HUDEP-2 (cell line): ENCODE measurements around the gene CCDC40.
A peak's percentile ranks its signal among the peaks of the same experiment; 100 is the strongest.

Experiments used
- DNase-seq, 76 experiments: peaks; one replicate each; lab custom pipeline; 2025; ENCODE audit not compliant: unreplicated experiment in 76 of 76; lab: John Stamatoyannopoulos, UW

CCDC40 gene

DNA sequence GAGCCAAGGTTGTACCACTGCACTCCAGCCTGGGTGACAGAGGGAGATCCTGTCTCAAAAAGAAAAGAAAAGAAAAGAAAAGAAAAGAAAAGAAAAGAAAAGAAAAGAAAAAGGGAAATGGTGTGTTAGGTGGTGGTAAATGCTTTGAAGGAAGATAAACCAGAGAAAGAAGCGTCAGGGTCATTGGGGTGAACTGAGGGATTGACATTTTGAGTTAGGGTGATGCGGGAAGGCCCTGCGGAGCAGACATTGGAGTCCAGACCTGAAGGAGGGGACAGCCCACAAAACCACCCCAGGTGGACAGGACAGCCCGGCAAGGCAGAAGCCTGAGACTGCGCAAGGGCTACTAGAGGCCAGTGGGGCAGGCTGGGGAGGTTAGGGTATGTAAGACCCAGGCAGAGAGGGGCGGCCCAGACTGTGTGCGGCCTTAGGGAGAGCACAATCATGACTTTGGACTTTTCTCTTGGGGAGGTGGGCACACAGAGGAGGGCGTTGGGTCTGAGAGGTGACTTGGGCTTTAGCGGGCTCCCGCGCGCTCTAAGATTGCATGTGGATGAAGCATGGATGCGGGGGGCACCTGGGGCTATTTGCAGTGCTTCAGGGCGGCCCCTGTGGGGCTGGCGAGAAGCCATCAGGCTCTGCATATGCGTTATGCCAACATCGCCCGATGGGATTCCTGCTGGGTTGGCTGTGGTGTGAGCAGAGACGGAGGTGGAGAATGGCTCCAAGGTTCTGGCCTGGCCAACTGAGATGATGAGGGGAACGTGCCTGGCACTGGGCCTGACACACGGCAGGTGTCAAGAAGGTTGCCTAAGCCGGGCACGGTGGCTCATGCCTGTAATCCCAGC, 61.6 kb downstream of the CCDC40 start:
- no peak for DNase-seq

DNA sequence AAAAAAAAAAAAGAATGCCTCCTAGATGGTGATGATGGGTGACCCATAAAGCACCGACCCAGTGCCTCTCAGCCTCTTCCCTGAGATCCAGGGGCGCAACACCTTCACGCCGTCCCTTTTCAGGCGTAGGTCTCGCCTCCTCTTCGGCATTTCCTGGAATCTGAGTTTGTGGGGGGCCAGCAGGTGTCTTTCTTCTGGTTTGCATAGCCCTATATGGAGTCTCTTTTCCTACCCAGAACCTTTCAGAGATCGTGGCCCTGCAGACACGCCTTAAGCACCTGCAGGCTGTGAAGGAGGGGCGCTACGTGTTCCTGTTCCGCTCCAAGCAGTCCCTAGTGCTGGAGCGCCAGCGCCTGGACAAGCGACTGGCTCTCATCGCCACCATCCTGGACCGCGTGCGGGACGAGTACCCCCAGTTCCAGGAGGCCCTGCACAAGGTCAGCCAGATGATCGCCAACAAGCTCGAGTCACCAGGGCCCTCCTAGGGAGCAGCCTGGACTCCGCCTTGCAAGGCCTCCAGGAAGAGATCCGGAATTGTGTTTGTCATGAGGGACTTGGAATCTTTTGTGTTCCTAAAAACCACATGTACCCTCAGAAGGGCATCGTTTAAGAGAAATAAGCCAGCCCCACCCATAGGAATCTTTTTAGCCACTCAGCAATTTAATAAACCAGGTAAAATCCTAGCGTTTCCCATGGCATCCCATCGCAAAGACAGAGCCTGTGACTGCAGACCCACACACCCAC, 63.0 kb downstream of the CCDC40 start:
- no peak for DNase-seq

DNA sequence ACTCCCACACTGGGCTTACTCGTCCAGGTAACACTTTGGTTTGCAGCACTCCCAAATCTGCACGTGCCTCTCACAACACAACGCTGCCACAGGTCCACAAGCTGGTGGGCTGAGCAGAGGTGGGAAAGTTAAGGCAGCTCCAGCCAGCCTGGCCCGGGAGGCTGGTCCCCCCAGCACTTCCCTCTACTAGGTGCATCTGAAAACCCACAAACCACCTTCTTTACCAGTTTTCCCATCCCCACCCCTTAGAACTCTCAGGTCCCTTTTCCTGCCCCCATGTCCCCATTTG, 63.5 kb downstream of the CCDC40 start:
- no peak for DNase-seq

DNA sequence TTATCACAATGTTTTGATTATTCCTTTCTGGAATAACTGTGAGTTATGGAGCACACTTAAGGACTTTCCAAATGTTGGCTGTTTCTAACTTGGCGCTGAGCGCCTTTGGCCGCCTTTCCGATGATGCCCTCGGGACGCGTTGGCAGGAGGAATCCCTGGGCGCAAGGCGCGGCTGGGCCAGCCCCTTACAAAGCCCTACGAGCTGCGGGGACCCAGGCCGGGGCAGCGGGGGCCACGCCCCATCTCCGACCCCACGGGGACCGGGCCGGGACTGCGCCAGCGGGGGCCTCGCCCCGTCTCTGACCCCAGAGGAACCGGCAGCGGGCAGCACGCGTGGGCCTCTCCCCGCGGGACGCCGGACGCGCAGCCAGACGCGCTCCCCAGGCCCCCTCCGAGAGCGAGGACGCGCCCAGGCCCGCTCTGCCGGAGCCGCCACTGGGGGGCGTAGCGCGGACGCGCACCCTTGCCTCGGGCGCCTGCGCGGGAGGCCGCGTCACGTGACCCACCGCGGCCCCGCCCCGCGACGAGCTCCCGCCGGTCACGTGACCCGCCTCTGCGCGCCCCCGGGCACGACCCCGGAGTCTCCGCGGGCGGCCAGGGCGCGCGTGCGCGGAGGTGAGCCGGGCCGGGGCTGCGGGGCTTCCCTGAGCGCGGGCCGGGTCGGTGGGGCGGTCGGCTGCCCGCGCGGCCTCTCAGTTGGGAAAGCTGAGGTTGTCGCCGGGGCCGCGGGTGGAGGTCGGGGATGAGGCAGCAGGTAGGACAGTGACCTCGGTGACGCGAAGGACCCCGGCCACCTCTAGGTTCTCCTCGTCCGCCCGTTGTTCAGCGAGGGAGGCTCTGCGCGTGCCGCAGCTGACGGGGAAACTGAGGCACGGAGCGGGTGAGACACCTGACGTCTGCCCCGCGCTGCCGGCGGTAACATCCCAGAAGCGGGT, 64.8 kb downstream of the CCDC40 start, which contains the start of gene GAA:
Gene GAA, plus strand, starts transcription at position 571 of the 935 bp plus-strand sequence. CDS start 3,006 bp downstream, outside the sequence.
- DNase-seq: peak in 69 of 76 experiments; percentile 11 to 85 (median 66)

DNA sequence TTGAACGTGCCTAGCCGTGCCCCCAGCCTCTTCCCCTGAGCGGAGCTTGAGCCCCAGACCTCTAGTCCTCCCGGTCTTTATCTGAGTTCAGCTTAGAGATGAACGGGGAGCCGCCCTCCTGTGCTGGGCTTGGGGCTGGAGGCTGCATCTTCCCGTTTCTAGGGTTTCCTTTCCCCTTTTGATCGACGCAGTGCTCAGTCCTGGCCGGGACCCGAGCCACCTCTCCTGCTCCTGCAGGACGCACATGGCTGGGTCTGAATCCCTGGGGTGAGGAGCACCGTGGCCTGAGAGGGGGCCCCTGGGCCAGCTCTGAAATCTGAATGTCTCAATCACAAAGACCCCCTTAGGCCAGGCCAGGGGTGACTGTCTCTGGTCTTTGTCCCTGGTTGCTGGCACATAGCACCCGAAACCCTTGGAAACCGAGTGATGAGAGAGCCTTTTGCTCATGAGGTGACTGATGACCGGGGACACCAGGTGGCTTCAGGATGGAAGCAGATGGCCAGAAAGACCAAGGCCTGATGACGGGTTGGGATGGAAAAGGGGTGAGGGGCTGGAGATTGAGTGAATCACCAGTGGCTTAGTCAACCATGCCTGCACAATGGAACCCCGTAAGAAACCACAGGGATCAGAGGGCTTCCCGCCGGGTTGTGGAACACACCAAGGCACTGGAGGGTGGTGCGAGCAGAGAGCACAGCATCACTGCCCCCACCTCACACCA, 65.7 kb downstream of the CCDC40 start:
- peak in 21 of 76 experiments; percentile 10 to 44 (median 22) for DNase-seq

DNA sequence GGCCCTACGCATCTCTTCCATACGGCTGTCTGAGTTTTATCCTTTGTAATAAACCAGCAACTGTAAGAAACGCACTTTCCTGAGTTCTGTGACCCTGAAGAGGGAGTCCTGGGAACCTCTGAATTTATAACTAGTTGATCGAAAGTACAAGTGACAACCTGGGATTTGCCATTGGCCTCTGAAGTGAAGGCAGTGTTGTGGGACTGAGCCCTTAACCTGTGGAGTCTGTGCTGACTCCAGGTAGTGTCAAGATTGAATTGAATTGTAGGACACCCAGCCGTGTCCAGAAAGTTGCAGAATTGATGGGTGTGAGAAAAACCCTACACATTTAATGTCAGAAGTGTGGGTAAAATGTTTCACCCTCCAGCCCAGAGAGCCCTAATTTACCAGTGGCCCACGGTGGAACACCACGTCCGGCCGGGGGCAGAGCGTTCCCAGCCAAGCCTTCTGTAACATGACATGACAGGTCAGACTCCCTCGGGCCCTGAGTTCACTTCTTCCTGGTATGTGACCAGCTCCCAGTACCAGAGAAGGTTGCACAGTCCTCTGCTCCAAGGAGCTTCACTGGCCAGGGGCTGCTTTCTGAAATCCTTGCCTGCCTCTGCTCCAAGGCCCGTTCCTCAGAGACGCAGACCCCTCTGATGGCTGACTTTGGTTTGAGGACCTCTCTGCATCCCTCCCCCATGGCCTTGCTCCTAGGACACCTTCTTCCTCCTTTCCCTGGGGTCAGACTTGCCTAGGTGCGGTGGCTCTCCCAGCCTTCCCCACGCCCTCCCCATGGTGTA, 66.4 kb downstream of the CCDC40 start:
- DNase-seq: no peak

DNA sequence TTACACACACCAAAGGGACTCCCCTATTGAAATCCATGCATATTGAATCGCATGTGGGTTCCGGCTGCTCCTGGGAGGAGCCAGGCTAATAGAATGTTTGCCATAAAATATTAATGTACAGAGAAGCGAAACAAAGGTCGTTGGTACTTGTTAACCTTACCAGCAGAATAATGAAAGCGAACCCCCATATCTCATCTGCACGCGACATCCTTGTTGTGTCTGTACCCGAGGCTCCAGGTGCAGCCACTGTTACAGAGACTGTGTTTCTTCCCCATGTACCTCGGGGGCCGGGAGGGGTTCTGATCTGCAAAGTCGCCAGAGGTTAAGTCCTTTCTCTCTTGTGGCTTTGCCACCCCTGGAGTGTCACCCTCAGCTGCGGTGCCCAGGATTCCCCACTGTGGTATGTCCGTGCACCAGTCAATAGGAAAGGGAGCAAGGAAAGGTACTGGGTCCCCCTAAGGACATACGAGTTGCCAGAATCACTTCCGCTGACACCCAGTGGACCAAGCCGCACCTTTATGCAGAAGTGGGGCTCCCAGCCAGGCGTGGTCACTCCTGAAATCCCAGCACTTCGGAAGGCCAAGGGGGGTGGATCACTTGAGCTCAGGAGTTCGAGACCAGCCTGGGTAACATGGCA, 67.1 kb downstream of the CCDC40 start:
- DNase-seq: no peak

DNA sequence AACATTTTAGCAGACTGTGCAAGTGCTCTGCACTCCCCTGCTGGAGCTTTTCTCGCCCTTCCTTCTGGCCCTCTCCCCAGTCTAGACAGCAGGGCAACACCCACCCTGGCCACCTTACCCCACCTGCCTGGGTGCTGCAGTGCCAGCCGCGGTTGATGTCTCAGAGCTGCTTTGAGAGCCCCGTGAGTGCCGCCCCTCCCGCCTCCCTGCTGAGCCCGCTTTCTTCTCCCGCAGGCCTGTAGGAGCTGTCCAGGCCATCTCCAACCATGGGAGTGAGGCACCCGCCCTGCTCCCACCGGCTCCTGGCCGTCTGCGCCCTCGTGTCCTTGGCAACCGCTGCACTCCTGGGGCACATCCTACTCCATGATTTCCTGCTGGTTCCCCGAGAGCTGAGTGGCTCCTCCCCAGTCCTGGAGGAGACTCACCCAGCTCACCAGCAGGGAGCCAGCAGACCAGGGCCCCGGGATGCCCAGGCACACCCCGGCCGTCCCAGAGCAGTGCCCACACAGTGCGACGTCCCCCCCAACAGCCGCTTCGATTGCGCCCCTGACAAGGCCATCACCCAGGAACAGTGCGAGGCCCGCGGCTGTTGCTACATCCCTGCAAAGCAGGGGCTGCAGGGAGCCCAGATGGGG, 68.0 kb downstream of the CCDC40 start:
- no peak for DNase-seq

DNA sequence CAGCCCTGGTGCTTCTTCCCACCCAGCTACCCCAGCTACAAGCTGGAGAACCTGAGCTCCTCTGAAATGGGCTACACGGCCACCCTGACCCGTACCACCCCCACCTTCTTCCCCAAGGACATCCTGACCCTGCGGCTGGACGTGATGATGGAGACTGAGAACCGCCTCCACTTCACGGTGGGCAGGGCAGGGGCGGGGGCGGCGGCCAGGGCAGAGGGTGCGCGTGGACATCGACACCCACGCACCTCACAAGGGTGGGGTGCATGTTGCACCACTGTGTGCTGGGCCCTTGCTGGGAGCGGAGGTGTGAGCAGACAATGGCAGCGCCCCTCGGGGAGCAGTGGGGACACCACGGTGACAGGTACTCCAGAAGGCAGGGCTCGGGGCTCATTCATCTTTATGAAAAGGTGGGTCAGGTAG, 68.5 kb downstream of the CCDC40 start:
- no peak for DNase-seq

DNA sequence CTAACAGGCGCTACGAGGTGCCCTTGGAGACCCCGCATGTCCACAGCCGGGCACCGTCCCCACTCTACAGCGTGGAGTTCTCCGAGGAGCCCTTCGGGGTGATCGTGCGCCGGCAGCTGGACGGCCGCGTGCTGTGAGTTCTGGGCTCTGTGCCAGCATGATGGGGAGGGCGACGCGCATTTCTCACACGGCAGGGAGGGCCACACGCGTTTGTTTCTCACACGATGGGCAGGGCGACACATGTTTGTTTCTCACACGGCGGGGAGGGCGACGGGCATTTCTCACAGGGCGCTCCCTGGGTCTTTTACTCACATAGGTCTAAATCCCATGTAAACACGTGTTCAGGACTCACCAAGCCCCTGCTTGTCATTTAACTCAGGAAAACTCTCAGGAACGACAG, 69.3 kb downstream of the CCDC40 start:
- DNase-seq: no peak

DNA sequence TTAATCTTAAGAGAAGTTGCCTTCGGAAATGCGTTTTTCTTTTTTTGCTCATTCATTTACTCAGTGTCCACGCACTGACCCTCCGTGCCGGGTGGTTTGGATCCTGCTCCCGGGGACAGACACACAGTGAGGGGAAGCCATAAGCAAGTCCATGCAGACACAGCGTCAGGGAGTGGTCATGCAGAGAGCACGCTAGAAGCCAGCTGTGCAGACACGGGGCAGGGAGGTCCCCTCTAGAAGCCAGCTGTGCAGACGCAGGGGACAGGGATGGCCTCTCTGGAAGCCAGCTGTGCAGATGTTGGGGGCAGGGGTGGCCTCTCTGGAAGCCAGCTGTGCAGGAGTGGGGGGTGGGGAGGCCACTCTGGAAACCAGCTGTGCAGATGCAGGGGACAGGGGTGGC, 69.7 kb downstream of the CCDC40 start:
- DNase-seq: no peak

DNA sequence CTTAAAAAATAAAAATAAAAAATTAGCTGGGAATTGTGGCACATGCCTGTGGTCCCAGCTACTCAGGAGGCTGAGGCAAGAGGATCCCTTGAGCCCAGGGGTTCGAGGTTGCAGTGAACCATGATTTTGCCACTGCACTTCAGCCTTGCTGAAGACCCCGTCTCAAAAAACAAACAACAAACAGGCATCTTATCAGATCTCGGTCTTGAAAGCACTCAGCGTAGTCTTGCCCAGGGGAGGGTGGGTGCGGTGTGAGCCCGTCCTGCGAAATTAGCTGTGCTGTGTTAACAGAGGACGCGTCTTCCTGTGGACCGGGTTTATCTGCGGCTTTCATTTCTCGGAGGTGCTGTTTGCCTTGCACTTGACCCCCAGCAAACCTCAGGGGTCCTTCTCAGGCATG, 70.3 kb downstream of the CCDC40 start:
- DNase-seq: no peak

DNA sequence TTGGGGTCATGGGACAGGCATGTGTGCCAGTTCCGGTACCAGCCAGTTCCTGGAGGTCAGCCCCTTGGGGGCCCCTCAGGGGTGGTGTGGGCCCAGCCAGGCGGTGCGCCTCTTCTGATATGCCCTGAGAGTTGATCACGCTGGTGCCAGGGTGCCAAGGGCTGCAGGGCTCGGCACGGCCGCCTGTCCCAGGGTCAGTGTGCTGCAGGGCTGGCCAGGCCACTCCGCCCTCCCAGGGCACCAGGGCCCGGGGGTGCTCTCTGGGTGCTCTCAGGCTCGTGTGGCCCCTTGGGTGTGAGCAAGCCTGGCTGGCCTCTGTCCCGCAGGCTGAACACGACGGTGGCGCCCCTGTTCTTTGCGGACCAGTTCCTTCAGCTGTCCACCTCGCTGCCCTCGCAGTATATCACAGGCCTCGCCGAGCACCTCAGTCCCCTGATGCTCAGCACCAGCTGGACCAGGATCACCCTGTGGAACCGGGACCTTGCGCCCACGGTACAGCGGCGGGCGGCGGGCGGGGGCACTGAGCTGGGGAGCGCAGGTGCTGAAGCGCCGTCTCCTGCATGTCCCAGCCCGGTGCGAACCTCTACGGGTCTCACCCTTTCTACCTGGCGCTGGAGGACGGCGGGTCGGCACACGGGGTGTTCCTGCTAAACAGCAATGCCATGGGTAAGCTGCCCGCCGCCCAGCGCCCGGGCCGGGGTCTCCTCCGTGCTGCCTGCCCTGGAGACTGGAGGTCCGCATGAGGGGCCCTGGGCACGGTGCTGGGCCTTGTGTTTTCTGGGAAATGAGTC, 71.0 kb downstream of the CCDC40 start:
- no peak for DNase-seq

DNA sequence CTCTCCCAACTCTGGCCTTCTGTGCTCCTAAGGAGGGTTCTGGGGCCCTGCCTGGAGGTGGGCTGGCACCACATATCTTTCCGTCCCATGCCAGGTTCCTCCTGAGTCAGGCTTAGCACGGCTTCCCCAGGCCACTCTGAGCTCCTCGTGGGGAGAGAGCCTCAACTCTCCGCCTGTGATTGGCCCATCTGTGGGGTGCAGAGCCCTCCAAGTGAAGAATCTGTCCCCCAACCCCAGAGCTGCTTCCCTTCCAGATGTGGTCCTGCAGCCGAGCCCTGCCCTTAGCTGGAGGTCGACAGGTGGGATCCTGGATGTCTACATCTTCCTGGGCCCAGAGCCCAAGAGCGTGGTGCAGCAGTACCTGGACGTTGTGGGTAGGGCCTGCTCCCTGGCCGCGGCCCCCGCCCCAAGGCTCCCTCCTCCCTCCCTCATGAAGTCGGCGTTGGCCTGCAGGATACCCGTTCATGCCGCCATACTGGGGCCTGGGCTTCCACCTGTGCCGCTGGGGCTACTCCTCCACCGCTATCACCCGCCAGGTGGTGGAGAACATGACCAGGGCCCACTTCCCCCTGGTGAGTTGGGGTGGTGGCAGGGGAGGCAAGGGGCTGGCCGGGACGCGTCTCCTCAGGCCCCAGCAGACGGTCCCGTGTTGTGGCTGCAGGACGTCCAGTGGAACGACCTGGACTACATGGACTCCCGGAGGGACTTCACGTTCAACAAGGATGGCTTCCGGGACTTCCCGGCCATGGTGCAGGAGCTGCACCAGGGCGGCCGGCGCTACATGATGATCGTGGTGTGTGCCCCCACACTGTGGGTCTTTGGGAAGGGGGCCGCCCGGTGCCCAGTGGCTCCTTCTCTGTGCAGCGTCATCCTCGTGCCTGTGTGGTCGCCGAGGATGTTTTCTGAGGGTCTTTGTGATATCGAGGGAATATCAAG, 71.9 kb downstream of the CCDC40 start:
- no peak for DNase-seq

DNA sequence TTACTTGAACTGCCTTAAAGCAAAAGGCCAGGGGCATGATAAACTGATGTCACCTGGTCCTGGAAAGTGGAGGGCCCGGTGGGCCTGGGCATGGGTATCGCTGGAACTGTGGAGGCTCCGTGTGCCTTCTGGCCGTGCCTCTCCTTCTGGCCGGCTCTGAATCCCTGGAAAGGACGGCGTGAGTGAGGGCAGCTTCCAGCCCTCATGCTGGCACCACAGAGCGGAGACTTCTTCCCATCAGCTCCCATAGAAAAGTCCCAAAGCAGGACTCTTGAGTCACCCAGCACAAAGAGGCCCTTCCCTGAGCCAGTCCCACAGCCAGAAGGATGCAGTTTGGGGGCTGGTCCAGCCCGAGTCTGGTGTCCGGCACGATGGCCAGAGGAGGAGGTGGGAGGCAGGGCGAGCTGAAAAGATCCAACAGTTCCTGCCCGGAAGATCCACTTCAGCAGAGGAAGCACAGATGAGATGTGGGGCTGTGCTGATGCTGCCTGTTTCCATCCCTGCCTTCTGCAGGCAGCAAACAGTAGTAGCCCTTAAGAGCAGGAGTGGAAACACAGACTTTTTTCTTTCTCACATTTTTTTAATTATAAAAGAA, 72.7 kb downstream of the CCDC40 start:
- DNase-seq: no peak

DNA sequence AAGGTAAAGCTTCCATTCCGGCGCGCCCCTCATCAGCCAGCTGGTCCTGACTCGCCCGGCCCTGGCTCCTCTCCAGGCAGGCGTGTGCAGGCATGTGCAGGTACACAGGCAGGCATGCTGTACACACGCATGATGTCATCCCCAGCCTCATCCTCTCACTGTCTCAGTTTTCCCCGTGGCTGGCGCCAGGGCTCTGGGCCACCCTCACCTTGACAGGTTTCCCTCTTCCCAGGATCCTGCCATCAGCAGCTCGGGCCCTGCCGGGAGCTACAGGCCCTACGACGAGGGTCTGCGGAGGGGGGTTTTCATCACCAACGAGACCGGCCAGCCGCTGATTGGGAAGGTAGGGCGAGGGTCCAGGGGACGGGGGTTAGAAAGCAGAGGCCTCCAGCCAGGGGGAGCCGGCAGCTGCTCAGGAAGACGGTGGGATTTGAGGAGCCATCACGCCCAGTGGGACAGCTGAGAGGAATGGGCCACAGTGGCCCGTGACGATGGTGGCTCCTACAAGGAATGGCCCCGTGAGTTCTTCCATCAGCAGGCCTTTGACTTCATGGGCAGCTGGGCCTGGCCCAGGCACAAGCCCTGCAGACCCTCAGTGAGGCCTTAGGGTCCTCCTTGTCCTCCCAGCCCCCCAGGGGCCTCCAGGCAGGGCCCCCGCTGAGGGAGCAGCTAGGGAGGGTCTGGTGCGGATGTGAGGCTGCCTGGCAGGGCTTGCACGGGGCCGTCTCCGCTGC, 73.4 kb downstream of the CCDC40 start:
- no peak for DNase-seq
